ENCODE results near the gene MTHFSD. TPM values are rescaled to one million over a fixed set of nuclear protein-coding genes. Genes with fewer than 3 reads are reported as not detected.
A peak's percentile ranks its signal among the peaks of the same experiment; 100 is the strongest.

Gene MTHFSD
- total RNA-seq, 1 experiment from 2014 or later, result 11.9 TPM

GRCh38 chr16:86584071-86584685 is 29.1 kb upstream of the MTHFSD start:
- Histone ChIP-seq H3K9ac (ENCODE audit: low read length) (peak overlapping the region; percentile 56; the same call in 1 of the 2 replicates), H2AFZ (ENCODE audit: low read length) (no peak overlapping the region), H3K9me3 (ENCODE audit: low read length) (no peaks in the 10 kb centered on the region), H3K9me2 (replicated peaks; ENCODE audit: low read length) (no peaks in the 10 kb centered on the region), H3K4me2 (ENCODE audit: low read length) (no peak overlapping the region), H3K4me3 (ENCODE audit: low read length) (no peak overlapping the region), H3K27me3 (ENCODE audit: low read length) (no peaks in the 10 kb centered on the region), H4K20me1 (ENCODE audit: low read length) (no peaks in the 10 kb centered on the region), H3K79me2 (ENCODE audit: low read length) (no peaks in the 10 kb centered on the region), H3K27ac (ENCODE audit: low read length) (peak overlapping the region; percentile 98), H3K4me1 (ENCODE audit: insufficient read depth, low read length) (peaks cover 32% of the 10 kb centered on the region), H3F3A (ENCODE audit: low read length, unreplicated experiment) (peaks cover 5% of the 10 kb centered on the region), H3K36me3 (ENCODE audit: low read depth, low read length) (no peaks in the 10 kb centered on the region)
- TF ChIP-seq EZH2 (IDR thresholded peaks at IDR 0.05; ENCODE audit: low read length, unreplicated experiment) (no peak), CTCF (conservative IDR thresholded peaks at IDR 0.05; ENCODE audit: low read depth, low read length) (no peak), EZH2phosphoT487 (IDR thresholded peaks at IDR 0.05; ENCODE audit: borderline replicate concordance, low read length) (no peak)
- intact Hi-C loops (cut with micrococcal nuclease), result no loop called here
- POLR2A ChIA-PET (ENCODE audit: unreplicated experiment), result no interaction called here
- CTCF ChIA-PET, result no interaction called here
- DNase-seq (peak; percentile 19), ATAC-seq (no peak)
- no TSS peak for BruUV-seq (replicated peaks)

- intact Hi-C loops (cut with micrococcal nuclease), result no loop called here
- POLR2A ChIA-PET (ENCODE audit: unreplicated experiment), result no interaction called here
- H3K27ac ChIP-seq (ENCODE audit: low read length), result no peak overlapping the region
- H4K20me1 ChIP-seq (ENCODE audit: low read length), result no peaks in the 10 kb centered on the region
- ATAC-seq (no peak), DNase-seq (no peak)
- no peaks in the 10 kb centered on the region for H3K9me3 ChIP-seq (ENCODE audit: low read length)
- H3K36me3 ChIP-seq (ENCODE audit: low read depth, low read length), result no peaks in the 10 kb centered on the region
- BruUV-seq (replicated peaks), result no TSS peak
- CTCF ChIA-PET, result interaction anchor here (0.6 kb wide), 1 partner anchor 228 kb away, joined by 3 read pairs; no protein-coding TSS in a partner anchor
- H3K27me3 ChIP-seq (ENCODE audit: low read length), result no peaks in the 10 kb centered on the region
- H3F3A ChIP-seq (ENCODE audit: low read length, unreplicated experiment), result peaks cover 5% of the 10 kb centered on the region
- H3K9me2 ChIP-seq (replicated peaks; ENCODE audit: low read length), result no peaks in the 10 kb centered on the region
- H3K4me3 ChIP-seq (ENCODE audit: low read length), result no peak overlapping the region
- H3K9ac ChIP-seq (ENCODE audit: low read length), result no peak overlapping the region
- H3K79me2 ChIP-seq (ENCODE audit: low read length), result peaks cover 17% of the 10 kb centered on the region
- peaks cover 36% of the 10 kb centered on the region for H3K4me1 ChIP-seq (ENCODE audit: insufficient read depth, low read length)
- H3K4me2 ChIP-seq (ENCODE audit: low read length), result no peak overlapping the region
- no peak for TF ChIP-seq EZH2phosphoT487 (IDR thresholded peaks at IDR 0.05; ENCODE audit: borderline replicate concordance, low read length)
- TF ChIP-seq EZH2 (IDR thresholded peaks at IDR 0.05; ENCODE audit: low read length, unreplicated experiment), result no peak
- TF ChIP-seq CTCF (conservative IDR thresholded peaks at IDR 0.05; ENCODE audit: low read depth, low read length), result no peak
- H2AFZ ChIP-seq (ENCODE audit: low read length), result no peak overlapping the region
These were observed 26.4 kb upstream of the MTHFSD start for GRCh38 chr16:86581458-86581857.

- Histone ChIP-seq H3K27ac (ENCODE audit: low read length) (no peak overlapping the region), H3K4me1 (ENCODE audit: insufficient read depth, low read length) (peaks cover 29% of the 10 kb centered on the region), H3K79me2 (ENCODE audit: low read length) (peaks cover 21% of the 10 kb centered on the region), H3F3A (ENCODE audit: low read length, unreplicated experiment) (peaks cover 2% of the 10 kb centered on the region), H3K27me3 (ENCODE audit: low read length) (no peaks in the 10 kb centered on the region), H3K9ac (ENCODE audit: low read length) (no peak overlapping the region), H3K36me3 (ENCODE audit: low read depth, low read length) (no peaks in the 10 kb centered on the region), H3K9me2 (replicated peaks; ENCODE audit: low read length) (no peaks in the 10 kb centered on the region), H3K4me2 (ENCODE audit: low read length) (no peak overlapping the region), H3K4me3 (ENCODE audit: low read length) (no peak overlapping the region), H4K20me1 (ENCODE audit: low read length) (no peaks in the 10 kb centered on the region), H3K9me3 (ENCODE audit: low read length) (no peaks in the 10 kb centered on the region), H2AFZ (ENCODE audit: low read length) (no peak overlapping the region)
- ChIA-PET CTCF (interaction anchor here (0.6 to 0.7 kb wide), 2 partner anchors 16 to 229 kb away, joined by 3 to 6 read pairs; no protein-coding TSS in a partner anchor), POLR2A (ENCODE audit: unreplicated experiment) (no interaction called here)
- no peak for TF ChIP-seq EZH2phosphoT487 (IDR thresholded peaks at IDR 0.05; ENCODE audit: borderline replicate concordance, low read length)
- no peak for TF ChIP-seq CTCF (conservative IDR thresholded peaks at IDR 0.05; ENCODE audit: low read depth, low read length)
- no peak for TF ChIP-seq EZH2 (IDR thresholded peaks at IDR 0.05; ENCODE audit: low read length, unreplicated experiment)
- ATAC-seq (no peak), DNase-seq (no peak)
- BruUV-seq (replicated peaks), result no TSS peak
- intact Hi-C loops (cut with micrococcal nuclease), result no loop called here
These were observed 25.7 kb upstream of the MTHFSD start for GRCh38 chr16:86580791-86581170.
